ENCODE measurements around the gene RDH12.

Gene RDH12

DNA sequence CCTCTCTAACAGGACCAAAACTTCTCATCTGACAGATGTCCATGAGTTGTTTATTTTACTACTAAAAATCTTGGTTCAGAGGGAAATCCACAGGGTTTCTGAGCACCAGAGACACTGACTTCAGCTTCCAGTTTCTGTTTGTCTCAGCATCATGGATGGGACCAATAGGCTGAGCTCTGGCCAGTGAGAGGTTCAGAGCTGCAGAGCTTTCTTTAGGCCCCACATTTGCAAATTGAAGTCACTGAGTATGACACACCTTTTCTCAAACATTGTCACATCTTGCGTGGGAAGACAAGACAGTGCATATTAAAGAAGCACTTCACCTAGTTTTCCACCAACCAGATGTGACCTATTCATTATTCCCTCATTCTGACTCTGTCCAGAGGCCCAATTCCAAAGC lies 45.2 kb downstream of the RDH12 start:
- FAIRE-seq (no peak), DNase-seq (ENCODE audit: insufficient read length, low spot score) (peak; percentile 10)

DNA sequence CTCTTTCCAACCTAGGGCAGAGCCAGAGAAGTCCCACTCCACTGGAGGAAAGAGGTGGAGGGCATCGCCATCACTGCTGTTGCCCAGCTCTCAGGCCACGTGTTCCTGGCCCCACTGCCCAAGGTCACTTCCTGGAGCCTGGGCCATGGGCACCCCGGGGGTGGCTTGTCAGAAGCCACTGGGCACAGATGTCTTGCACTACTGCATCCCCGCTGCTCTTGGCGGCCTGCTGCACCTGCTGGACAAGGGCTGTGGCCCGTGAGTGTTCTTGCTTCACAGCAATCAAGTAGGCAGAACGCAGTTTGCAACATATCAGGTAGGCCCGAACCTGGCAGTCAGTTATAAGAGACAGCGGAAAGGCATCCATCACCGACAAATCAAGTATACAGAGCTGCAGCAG lies 46.6 kb downstream of the RDH12 start:
- DNase-seq (ENCODE audit: insufficient read length, low spot score) = no peak
- FAIRE-seq = no peak

DNA sequence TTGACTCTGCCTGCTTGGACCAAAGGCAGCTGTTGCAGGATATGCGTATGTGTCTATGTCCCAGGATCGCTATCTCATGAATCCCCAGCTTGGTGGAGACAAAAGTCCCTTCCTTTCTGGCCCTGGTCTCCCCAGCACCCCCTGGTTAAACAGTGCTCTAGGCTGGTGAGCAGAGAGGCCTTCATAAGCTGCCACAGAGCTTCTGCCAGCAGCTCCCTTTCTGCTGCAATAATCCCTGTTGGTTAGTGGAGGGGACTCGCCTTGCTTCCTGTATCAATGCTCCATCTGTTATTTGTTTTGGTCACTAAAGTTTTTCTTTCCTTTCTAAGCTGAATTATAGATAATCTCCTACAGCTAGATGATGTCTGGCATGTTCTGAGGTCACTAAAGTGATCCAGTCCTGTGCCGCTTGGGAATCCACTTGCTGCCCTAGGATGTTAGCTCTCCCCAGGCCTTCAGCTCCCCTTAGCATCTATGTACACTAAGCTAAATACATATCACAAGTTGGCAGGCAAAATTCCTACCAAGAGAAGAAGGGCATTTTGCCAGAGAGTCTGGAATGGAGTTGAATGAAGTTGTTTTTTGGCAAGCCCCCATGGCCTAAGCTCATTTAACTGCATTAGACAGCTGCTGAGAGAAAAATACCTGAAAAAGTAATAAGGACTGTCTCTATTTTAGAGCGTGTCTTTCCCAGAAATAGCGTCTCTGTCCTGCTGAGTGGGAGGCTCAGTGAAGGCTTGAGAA lies 47.8 kb downstream of the RDH12 start:
- FAIRE-seq (no peak), DNase-seq (ENCODE audit: insufficient read length, low spot score) (no peak)

DNA sequence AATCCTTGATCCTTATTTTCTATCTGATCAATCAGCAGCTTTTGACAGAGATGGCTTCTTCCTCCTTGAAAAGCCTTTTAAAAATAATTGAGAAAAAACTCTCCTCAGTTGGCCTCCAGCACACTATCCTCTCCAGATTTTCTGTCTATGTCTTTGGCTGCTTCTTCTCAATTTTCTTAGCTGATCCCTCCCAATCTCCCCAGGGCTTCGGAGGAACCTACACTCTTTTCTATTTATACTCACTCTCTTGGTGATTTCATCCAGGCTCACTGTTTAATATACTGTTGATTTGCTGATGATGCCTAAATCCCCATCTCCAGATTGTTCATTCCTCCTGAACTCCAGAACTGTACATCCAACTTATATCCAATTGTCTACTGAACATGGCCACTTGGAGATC lies 54.8 kb downstream of the RDH12 start:
- no peak for FAIRE-seq

DNA sequence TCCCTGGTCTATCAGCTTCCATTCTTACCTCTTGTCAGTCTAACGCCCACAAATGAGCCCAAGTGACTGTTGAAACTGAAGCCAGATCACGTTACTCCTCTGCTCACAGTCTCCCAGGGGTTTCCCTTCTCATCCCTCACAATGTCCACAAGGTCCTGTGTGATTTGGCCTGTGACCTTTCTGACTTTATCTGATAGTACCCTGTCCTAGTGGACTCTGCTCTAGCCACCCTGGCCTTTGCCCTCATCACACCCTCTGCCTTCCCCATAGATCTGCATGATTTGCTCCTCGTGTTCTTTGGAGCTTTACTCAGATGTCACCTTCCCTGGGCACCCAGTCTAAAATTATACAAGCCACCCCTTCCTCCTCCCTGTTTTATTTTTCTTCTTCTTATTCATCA lies 55.5 kb downstream of the RDH12 start:
- FAIRE-seq = no peak

More for the DNA sequence above, 54.8 kb downstream of the RDH12 start:
- no peak for DNase-seq (ENCODE audit: insufficient read length, low spot score)

DNA sequence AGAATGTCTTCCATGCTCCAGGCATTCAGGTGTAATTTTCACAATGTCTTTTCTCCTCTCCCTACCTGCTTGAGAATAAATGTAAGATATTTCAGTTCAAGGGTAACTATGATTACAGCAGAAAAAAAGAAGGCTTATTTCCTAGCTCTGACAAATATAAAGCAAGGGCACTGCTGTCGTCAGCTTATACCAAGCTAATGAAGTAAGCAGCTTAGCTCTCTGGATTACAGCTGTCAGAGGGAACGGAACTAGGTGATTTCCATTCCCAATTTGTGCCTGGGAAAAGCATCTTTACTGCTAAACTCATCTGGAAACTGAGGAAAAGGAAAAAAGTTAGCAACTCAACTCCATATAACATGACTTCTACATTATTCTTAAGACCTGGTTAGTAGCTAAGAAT lies 58.2 kb downstream of the RDH12 start:
- DNase-seq (ENCODE audit: insufficient read length, low spot score) = no peak

More for the DNA sequence above, 55.5 kb downstream of the RDH12 start:
- no peak for DNase-seq (ENCODE audit: insufficient read length, low spot score)

DNA sequence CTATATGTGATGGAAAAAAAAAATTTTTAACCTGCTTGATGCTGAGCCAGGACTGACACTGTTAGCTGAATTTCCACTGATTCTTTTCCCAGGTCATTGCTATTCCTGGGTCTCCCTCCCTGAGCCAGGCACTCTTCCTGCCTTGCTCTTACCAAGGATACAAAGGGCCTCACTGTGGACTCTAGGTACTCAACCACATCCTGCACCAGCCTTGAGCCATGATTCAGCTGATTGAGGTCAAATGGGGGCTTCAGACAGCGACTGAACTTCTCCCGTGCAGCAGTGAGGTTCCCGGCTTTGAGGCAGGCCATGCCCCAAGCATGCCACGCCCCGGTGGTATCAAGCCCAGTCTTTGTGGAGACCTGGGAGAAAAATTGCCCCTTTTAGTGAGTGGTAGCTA lies 60.4 kb downstream of the RDH12 start:
- no peak for FAIRE-seq
- DNase-seq (ENCODE audit: insufficient read length, low spot score) = no peak

More for the DNA sequence above, 58.2 kb downstream of the RDH12 start:
- no peak for FAIRE-seq

DNA sequence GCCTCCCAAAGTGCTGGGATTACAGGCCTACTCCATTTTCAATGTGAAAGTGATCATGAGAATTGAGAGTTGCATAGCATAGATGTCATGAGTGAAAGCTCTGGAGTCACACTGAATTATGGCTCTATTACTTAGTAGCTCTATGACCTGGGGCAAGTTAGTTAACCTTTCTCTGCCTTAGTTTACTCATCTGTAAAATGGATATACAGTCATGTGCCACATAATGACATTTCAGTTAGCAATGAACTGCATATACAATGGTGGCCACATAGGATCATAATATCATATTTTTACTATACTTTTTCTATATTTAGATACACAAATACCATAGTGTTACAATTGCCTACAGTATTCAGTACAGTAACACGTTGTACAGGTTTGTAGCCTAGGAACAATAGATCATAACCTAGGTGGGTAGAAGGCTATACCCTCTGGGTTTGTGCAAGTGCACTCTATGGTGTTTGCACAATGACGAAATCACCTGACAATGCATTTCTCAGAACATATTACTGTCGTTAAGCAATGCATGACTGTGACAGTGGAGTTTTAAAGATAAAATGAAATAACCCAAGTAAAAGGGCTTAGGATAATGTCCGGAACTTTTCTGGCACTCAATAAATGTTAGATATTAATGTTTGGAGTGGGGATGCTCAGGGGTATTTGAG lies 61.6 kb downstream of the RDH12 start:
- FAIRE-seq (no peak), DNase-seq (ENCODE audit: insufficient read length, low spot score) (no peak)

DNA sequence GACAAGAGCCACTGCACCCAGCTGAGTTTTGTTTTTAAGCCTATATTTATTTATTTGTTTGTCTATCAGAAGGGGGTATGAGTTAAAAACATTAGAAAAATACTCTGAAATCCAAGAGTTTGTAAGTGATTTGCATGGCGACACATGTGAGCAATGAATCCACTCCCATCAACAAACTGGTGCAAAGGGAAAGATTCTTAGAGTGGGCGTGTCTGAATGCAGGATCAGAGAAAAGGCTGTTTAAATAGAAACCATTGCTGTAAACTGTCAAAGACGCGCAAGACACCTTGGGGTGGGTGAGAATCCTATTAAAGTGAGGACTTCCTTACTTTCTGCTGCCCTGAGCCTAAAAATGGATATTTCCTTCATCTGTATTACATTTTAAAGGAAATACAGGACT lies 62.8 kb downstream of the RDH12 start:
- FAIRE-seq = no peak

DNA sequence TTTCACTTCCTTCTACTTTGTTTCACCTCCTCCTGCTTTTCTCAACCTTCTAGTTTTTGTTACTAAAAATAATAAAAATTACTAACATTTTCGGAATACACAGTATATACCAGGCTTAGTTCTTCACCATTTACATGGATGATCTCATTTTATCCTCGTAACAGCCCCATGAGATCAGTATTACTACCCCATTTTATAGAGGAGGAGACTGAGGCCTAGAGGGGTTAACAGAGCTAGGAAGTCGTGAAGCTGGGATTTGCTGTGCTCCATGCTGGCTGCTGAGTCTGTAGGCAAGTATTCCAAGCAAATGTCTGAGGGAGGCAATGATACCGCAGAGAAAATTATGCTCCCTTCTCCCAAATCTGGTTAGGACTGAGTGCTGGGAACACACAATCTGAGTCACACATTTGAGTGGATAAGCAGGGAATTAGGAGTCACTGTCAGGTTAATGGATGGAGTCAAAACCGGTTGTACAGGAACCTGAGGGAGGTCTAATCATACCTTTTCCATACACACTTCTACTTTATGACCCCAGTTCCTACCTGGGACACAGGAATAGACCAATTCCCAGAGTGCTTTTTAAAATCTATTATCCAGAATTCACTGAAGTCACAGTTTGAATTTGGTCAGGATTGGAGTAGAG lies 63.6 kb downstream of the RDH12 start:
- DNase-seq (ENCODE audit: insufficient read length, low spot score) = no peak
- FAIRE-seq = no peak

More for the DNA sequence above, 62.8 kb downstream of the RDH12 start:
- no peak for DNase-seq (ENCODE audit: insufficient read length, low spot score)

DNA sequence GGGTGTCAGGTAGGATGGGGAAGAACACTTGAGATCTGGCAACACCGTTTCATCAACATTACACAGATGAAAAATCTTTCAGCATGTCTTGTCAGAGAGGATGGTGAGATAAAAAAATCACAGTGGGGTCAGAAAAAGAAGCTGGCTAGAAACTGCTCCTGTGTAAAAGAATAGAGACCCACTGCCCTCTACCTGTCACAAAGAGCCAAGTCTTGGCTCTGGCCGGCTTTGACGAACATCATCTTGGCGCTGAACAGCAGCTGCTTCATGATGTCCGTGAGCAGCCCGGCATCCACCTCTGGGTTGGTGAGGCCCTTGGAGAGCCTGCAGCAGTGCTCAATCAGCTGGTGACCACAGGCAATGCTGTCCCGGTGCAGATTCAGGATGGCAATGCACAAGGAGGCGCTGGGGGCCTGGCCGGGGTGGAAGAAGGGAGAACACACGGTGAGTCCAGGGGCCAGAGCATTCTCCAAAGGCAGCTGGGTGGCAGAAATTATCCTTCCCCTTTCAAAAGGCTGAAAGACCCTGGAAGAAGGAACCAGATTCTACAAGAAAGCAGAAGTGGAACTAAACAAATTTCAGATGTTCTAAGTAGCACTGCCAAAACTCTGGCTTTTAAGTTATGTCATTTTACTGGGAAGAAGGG lies 64.5 kb downstream of the RDH12 start:
- DNase-seq (ENCODE audit: insufficient read length, low spot score) = no peak
- FAIRE-seq = no peak

DNA sequence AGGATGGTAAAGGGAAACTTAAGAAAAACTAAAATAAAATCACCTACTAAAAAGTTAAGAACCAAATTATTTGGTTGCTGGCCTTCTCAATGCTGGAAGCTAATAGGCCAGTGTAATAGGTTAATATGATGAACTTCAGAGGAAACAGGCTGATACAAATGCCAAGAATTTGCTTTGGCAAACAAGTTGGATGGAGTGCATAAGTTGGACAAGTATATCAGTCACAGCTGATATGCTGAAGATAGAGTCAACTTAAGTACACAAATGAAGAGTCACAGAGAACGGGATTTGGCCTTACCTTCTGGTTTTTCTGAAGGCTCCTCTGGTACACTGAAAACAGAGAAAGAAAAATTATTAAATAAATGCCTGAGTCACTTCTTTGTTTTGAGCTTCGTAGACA lies 66.5 kb downstream of the RDH12 start:
- FAIRE-seq (no peak), DNase-seq (ENCODE audit: insufficient read length, low spot score) (no peak)

DNA sequence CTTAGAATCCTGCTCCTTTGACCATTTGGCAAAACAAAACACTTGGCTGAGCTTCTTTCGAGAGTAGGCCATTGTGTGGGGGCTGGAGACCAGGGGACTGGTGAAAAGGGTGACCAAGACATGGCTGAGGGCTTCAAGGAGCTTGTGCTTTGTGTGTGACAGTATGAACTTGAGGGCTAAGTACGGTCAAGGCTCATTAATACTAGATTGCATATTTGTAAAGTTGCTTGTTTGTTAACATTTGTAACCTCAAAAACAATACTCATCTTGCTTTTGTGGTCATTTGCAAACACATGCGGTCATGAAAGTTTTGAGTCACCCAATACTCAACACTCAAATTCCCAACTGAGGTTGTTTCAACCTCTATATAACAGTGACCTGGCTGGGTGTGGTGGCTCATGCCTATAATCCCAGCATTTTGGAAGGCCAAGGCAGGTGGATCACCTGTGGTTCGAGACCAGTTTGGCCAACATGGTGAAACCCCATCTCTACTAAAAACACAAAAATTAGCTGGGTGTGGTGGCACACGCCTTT lies 72.2 kb downstream of the RDH12 start:
- DNase-seq (ENCODE audit: insufficient read length, low spot score) (no peak), FAIRE-seq (no peak)

DNA sequence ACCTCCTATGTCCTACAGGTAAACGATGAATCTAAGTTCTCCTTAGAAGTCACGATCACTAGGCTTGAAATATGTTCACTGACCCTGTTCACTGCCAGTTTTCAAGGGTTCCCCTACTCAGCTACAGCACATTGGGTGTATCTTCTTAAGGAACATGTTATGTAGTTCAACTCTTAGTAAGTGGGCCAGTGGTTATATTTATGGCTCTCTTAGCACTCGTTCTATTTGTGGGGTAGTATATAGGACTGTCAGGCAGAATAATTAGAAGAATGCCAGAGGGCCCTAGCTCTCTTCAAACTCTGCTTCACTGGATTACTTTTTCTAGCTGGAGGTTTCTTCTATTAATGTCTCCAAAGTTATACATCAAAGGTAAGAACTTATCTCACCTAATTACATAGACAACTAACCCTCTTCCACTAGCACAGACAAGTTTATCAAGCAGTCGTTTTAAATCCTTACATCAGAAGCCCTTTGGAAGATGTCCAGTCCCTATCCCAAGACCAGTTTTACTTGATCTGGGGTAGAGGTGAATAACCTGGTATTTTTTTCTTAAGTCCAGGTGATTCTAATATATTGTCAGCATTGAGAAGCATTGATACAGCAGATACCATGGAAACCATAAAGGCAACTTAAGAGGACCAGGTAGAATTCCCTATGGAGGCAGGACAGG lies 75.1 kb downstream of the RDH12 start:
- FAIRE-seq = no peak
- no peak for DNase-seq (ENCODE audit: insufficient read length, low spot score)

DNA sequence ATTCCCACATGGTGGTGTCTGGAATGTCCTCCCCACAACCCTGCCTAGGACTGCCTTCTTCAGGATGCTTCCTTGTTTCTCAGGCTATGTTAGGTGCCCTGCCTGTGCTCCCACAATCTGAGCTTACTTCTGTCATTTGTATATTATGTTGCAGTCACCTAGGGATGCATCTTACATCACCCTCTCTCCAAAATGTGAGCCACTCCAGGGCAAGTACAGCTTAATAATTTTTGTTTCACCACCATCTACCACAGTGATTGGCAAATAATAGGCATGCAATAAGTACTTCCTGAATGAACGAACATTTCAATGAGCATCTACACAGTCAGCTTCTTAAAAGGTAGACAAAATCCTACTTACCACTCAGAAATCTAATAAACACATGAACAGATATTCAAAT lies 77.1 kb downstream of the RDH12 start:
- DNase-seq (ENCODE audit: insufficient read length, low spot score) (no peak), FAIRE-seq (no peak)

DNA sequence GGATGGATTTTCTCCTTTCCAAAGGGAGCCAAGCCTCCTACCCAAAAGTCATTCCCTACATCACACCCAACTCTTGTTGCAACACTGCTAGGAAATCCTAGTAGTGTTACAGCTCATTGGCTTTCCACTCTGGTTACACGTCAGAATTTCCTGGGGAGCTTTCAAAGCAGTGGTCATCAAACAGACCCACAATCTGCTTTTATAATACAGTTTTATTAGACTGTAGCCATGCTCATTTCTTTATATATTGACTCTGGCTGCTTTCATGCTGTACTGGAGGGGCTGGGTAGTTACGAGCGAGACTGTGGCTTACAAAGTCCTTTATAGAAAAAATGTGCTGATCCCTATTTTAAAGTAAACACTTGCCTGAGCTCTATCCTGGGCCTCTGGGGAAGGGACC lies 80.4 kb downstream of the RDH12 start:
- DNase-seq (ENCODE audit: insufficient read length, low spot score) (no peak), FAIRE-seq (no peak)
